Muscle of leg (tissue), 16 donors: ENCODE measurements around the gene APBB3. TPM values are rescaled to one million over a fixed set of nuclear protein-coding genes. Genes with fewer than 3 reads are reported as not detected.
"Not testable (repeated sequence)": the region's sequence is repeated elsewhere in the genome, so short reads cannot be mapped to it uniquely, and the experiment has no call there.

Experiments
- DNase-seq: peaks from one replicate; pipeline ENCODE4 v3.0.0; 2013
- H3K27ac ChIP-seq: one replicate; pipeline ENCODE4 v1.5.1; 2013; ENCODE audit warnings: mild to moderate bottlenecking, low read length, control low read depth
- H3K27me3 ChIP-seq: one replicate; pipeline ENCODE4 v1.6.1; 2013; ENCODE audit warnings: low read length; ENCODE audit not compliant: control insufficient read depth, insufficient read depth
- H3K36me3 ChIP-seq: one replicate; pipeline ENCODE4 v1.6.1; 2013; ENCODE audit warnings: low read length; ENCODE audit not compliant: control insufficient read depth, insufficient read depth
- H3K4me1 ChIP-seq: one replicate; pipeline ENCODE4 v1.6.1; 2013; ENCODE audit warnings: low read length; ENCODE audit not compliant: control insufficient read depth, insufficient read depth
- H3K4me3 ChIP-seq: one replicate; pipeline ENCODE4 v1.5.1; 2013; ENCODE audit warnings: low read length, control low read depth
- H3K9me3 ChIP-seq: replicated peaks from 2 replicates; pipeline ENCODE4 v1.6.1; 2013; ENCODE audit warnings: low read depth, low read length; ENCODE audit not compliant: control insufficient read depth
- WGBS: methylation state at CpG from one replicate; pipeline ENCODE4 v1.1.5; 2013; ENCODE audit warnings: missing lambda C conversion rate; ENCODE audit not compliant: insufficient coverage; 5-methylcytosine and 5-hydroxymethylcytosine counted together
- long read RNA-seq, 11 donors: transcript quantifications; one replicate each; lab custom pipeline, GENCODE V29; 2026
- polyA plus RNA-seq, 8 donors: library from polyadenylated mRNA; unstranded; fragments of 120-200 nt; gene quantifications; one replicate each; pipeline versions ENCODE4 v1.2.1 to v1.2.3, GENCODE V29; 2013; ENCODE audit warnings: inconsistent platforms in 1 of 8, low replicate concordance in 1 of 8; ENCODE audit not compliant: insufficient read length in 8 of 8, insufficient read depth in 1 of 8
- total RNA-seq: library from RNA; stranded (reverse); fragments of 120-200 nt; gene quantifications from one replicate; pipeline ENCODE4 v1.2.4, GENCODE V29; 2013

The APBB3 gene
- 13.7 TPM for total RNA-seq
- polyA plus RNA-seq: 10 to 100 TPM; 15.5 to 35.0 (median 24.9) TPM
- long read RNA-seq, donor 1, partial matches to known transcripts: 0 of 5 reads
- long read RNA-seq, donor 1, other reads (novel, unspliced or antisense): 0 of 5 reads
- long read RNA-seq, donor 2: 0 reads
- long read RNA-seq, donor 3, partial matches to known transcripts: 8 of 14 reads
- long read RNA-seq, donor 3, other reads (novel, unspliced or antisense): 0 of 14 reads
- long read RNA-seq, donor 4, partial matches to known transcripts: 0 of 2 reads
- long read RNA-seq, donor 4, other reads (novel, unspliced or antisense): 0 of 2 reads
- long read RNA-seq, donor 5, partial matches to known transcripts: 0 of 6 reads
- long read RNA-seq, donor 5, other reads (novel, unspliced or antisense): 0 of 6 reads
- long read RNA-seq, donor 6, transcript APBB3-208 (2 exons, 875 nt): major isoform, 5 of 18 reads
- long read RNA-seq, donor 6, partial matches to known transcripts: 5 of 18 reads
- long read RNA-seq, donor 6, other reads (novel, unspliced or antisense): 0 of 18 reads
- long read RNA-seq, donor 7, partial matches to known transcripts: 0 of 7 reads
- long read RNA-seq, donor 7, other reads (novel, unspliced or antisense): 0 of 7 reads
- long read RNA-seq, donor 8, partial matches to known transcripts: 0 of 2 reads
- long read RNA-seq, donor 8, other reads (novel, unspliced or antisense): 0 of 2 reads
- long read RNA-seq, donor 9, partial matches to known transcripts: 0 of 2 reads
- long read RNA-seq, donor 9, other reads (novel, unspliced or antisense): 0 of 2 reads
- long read RNA-seq, donor 10, partial matches to known transcripts: 0 of 3 reads
- long read RNA-seq, donor 10, other reads (novel, unspliced or antisense): 0 of 3 reads
- long read RNA-seq, donor 11, partial matches to known transcripts: 0 of 4 reads
- long read RNA-seq, donor 11, other reads (novel, unspliced or antisense): 0 of 4 reads

GRCh38 chr5:140564196-140565023 lies at the start of gene APBB3, which contains the start of gene SLC35A4:
APBB3 (minus strand) TSS chr5:140564598; CDS start chr5:140564245, 353 bp downstream.
SLC35A4 (plus strand) TSS chr5:140564828; CDS start chr5:140567170, 2,342 bp downstream.
- Histone ChIP-seq H3K9me3 (no peaks in the 10 kb centered on the region), H3K4me3 (peak within 1 kb of the TSS; percentile 59), H3K27me3 (no peaks in the 10 kb centered on the region), H3K36me3 (peaks cover 59% of the 10 kb centered on the region), H3K4me1 (peaks cover 15% of the 10 kb centered on the region), H3K27ac (peak within 1 kb of the TSS; percentile 96)
- under 1% methylated on average over 66 of the region's 74 CpGs for WGBS
- DNase-seq: peak; percentile 100

GRCh38 chr5:140611020-140611521 lies 46.7 kb upstream of the APBB3 start:
- Histone ChIP-seq H3K4me3 (no peak overlapping the region), H3K27ac (peak overlapping the region; percentile 20), H3K4me1 (no peaks in the 10 kb centered on the region), H3K9me3 (no peaks in the 10 kb centered on the region), H3K36me3 (no peaks in the 10 kb centered on the region), H3K27me3 (no peaks in the 10 kb centered on the region)
- no CpG with 5 or more reads among the region's 2 CpGs for WGBS
- no peak for DNase-seq

GRCh38 chr5:140609126-140609525 lies 44.7 kb upstream of the APBB3 start:
- DNase-seq: peak; percentile 64
- no peaks in the 10 kb centered on the region for H3K36me3 ChIP-seq
- H3K27ac ChIP-seq: peak overlapping the region; percentile 20
- no peak overlapping the region for H3K4me3 ChIP-seq
- H3K27me3 ChIP-seq: no peaks in the 10 kb centered on the region
- WGBS: 80% methylated on average over 1 of the region's 4 CpGs
- H3K9me3 ChIP-seq: no peaks in the 10 kb centered on the region
- no peaks in the 10 kb centered on the region for H3K4me1 ChIP-seq

- no peaks in the 10 kb centered on the region for H3K4me1 ChIP-seq
- no peak for DNase-seq
- H3K27ac ChIP-seq: peak overlapping the region; percentile 13
Measured at GRCh38 chr5:140608722-140609121, 44.3 kb upstream of the APBB3 start.

GRCh38 chr5:140607031-140607430 lies 42.6 kb upstream of the APBB3 start:
- H3K4me1 ChIP-seq: no peaks in the 10 kb centered on the region
- H3K9me3 ChIP-seq: no peaks in the 10 kb centered on the region
- H3K27me3 ChIP-seq: no peaks in the 10 kb centered on the region
- no peak for DNase-seq
- H3K27ac ChIP-seq: no peak overlapping the region
- WGBS: no CpG with 5 or more reads among the region's 2 CpGs
- no peak overlapping the region for H3K4me3 ChIP-seq
- no peaks in the 10 kb centered on the region for H3K36me3 ChIP-seq

More at GRCh38 chr5:140608722-140609121, 44.3 kb upstream of the APBB3 start:
- H3K4me3 ChIP-seq: no peak overlapping the region
- no peaks in the 10 kb centered on the region for H3K9me3 ChIP-seq
- H3K36me3 ChIP-seq: no peaks in the 10 kb centered on the region
- H3K27me3 ChIP-seq: no peaks in the 10 kb centered on the region

- Histone ChIP-seq H3K9me3 (no peaks in the 10 kb centered on the region), H3K27me3 (no peaks in the 10 kb centered on the region), H3K4me3 (no peak overlapping the region), H3K4me1 (no peaks in the 10 kb centered on the region), H3K36me3 (no peaks in the 10 kb centered on the region), H3K27ac (no peak overlapping the region)
- no peak for DNase-seq
- no CpG with 5 or more reads among the region's 3 CpGs for WGBS
Measured at GRCh38 chr5:140605879-140606278, 41.5 kb upstream of the APBB3 start.

- no peak for DNase-seq
- no peaks in the 10 kb centered on the region for H3K4me1 ChIP-seq
- no peaks in the 10 kb centered on the region for H3K36me3 ChIP-seq
- no peaks in the 10 kb centered on the region for H3K27me3 ChIP-seq
- no peak overlapping the region for H3K27ac ChIP-seq
- no peaks in the 10 kb centered on the region for H3K9me3 ChIP-seq
- WGBS: no CpG with 5 or more reads among the region's 2 CpGs
- H3K4me3 ChIP-seq: no peak overlapping the region
Measured at GRCh38 chr5:140603734-140604133, 39.3 kb upstream of the APBB3 start.

GRCh38 chr5:140603446-140603698 lies 39.0 kb upstream of the APBB3 start:
- not testable (repeated sequence) for H3K36me3 ChIP-seq, DNase-seq, H3K4me3 ChIP-seq, H3K4me1 ChIP-seq, H3K9me3 ChIP-seq, H3K27me3 ChIP-seq, H3K27ac ChIP-seq
- no CpG with 5 or more reads among the region's 4 CpGs for WGBS

- no peak for DNase-seq
- Histone ChIP-seq H3K27me3 (no peaks in the 10 kb centered on the region), H3K27ac (no peak overlapping the region), H3K4me3 (no peak overlapping the region), H3K36me3 (no peaks in the 10 kb centered on the region), H3K4me1 (no peaks in the 10 kb centered on the region), H3K9me3 (no peaks in the 10 kb centered on the region)
- WGBS: 43% methylated on average over 1 of the region's 4 CpGs
Measured at GRCh38 chr5:140602147-140602546, 37.7 kb upstream of the APBB3 start.
